K562 (cell line): ENCODE data around the gene PRKACG. TPM values are rescaled to one million over a fixed set of nuclear protein-coding genes. Genes with fewer than 3 reads are reported as not detected.

Experiments
- BRD9 ChIP-seq: fragments of 450-650 bp; IDR thresholded peaks from 2 replicates; pipeline ENCODE4 v1.6.1; 2018; ENCODE audit warnings: low read depth; ENCODE audit not compliant: partially characterized antibody
- C11orf30 ChIP-seq: fragments of 450-650 bp; IDR thresholded peaks from 2 replicates; pipeline ENCODE4 v1.6.1; 2016; ENCODE audit warnings: low read depth, mild to moderate bottlenecking
- CC2D1A ChIP-seq: fragments of 450-650 bp; IDR thresholded peaks from 2 replicates; pipeline ENCODE4 v1.6.1; 2017; ENCODE audit warnings: mild to moderate bottlenecking
- EP300 ChIP-seq: IDR thresholded peaks from 2 replicates; pipeline ENCODE4 v1.6.1; 2012; ENCODE audit warnings: low read length, improper control_type of control experiment
- FOXK2 ChIP-seq, 2 experiments: fragments of 450-650 bp; IDR thresholded peaks in 1 of 2; conservative IDR thresholded peaks in 1 of 2; 2 replicates each; pipeline ENCODE4 v1.6.1; 2016; ENCODE audit warnings: low read depth in 2 of 2, mild to moderate bottlenecking in 1 of 2
- MTA1 ChIP-seq: fragments of 450-650 bp; IDR thresholded peaks from 2 replicates; pipeline ENCODE4 v1.6.1; 2017; ENCODE audit warnings: borderline replicate concordance
- MYBL2 ChIP-seq, 2 experiments: fragments of 450-650 bp in 1 of 2; sonication (generic) in 1 of 2; formaldehyde crosslinking in 1 of 2; IDR thresholded peaks; 2 replicates each; pipeline versions ENCODE4 v1.6.1 to v1.8.1; 2017 to 2022; ENCODE audit warnings: borderline replicate concordance in 1 of 2, inconsistent platforms in 1 of 2, low read depth in 1 of 2, mild to moderate bottlenecking in 1 of 2, missing genetic modification reagents in 1 of 2, moderate library complexity in 1 of 2
- RFX5 ChIP-seq: IDR thresholded peaks from 2 replicates; pipeline ENCODE4 v1.6.1; 2011; ENCODE audit warnings: low read depth, mild to moderate bottlenecking, improper control_type of control experiment, low read length
- SIN3B ChIP-seq: fragments of 450-650 bp; IDR thresholded peaks from 2 replicates; pipeline ENCODE4 v1.6.1; 2017; ENCODE audit warnings: low read depth, mild to moderate bottlenecking, moderate library complexity
- SMARCA4 ChIP-seq: fragments of 450-650 bp; IDR thresholded peaks from 2 replicates; pipeline ENCODE4 v1.6.1; 2016
- SOX6 ChIP-seq: fragments of 450-650 bp; IDR thresholded peaks from 2 replicates; pipeline ENCODE4 v1.6.1; 2014; ENCODE audit warnings: mild to moderate bottlenecking
- VEZF1 ChIP-seq: fragments of 200-800 bp; sonication (Bioruptor generic); IDR thresholded peaks from 2 replicates; pipeline ENCODE4 v1.6.1; 2017; ENCODE audit warnings: missing genetic modification characterization, missing compliant biosample characterization
- ZNF512 ChIP-seq: IDR thresholded peaks from 2 replicates; pipeline ENCODE4 v1.6.1; 2016; ENCODE audit warnings: missing genetic modification characterization, missing compliant biosample characterization
- polyA plus RNA-seq, 8 experiments: library from polyadenylated mRNA; depleted of rRNA in 4 of 8; stranded (reverse) in 5 of 8; unstranded in 3 of 8; fragments of >200 nt; fragmentation: Nextera tagmentation in 2 of 8; fragmentation: Illumina TruSeq in 1 of 8; extraction: Ambion mirVana in 2 of 8; extraction: Trizol in 1 of 8; gene quantifications; 2 replicates each; pipeline versions ENCODE4 v1.2.1 to v1.2.3, GENCODE V29; 2011 to 2014; ENCODE audit warnings: inconsistent platforms in 1 of 8, missing spikeins in 1 of 8
- total RNA-seq, 7 experiments: library from RNA; depleted of rRNA in 6 of 7; stranded (reverse); fragments of >200 nt in 6 of 7; fragmentation: Illumina TruSeq in 2 of 7; extraction: Trizol in 2 of 7; gene quantifications; 2 replicates each; pipeline versions ENCODE4 v1.2.1 to v1.2.3, GENCODE V29; 2011 to 2021; ENCODE audit warnings: low replicate concordance in 1 of 7
- TF ChIP-seq, protein P1 (sequence below): fragments of 450-650 bp; formaldehyde crosslinking; IDR thresholded peaks from 2 replicates; pipeline ENCODE4 v1.4.0; 2020; ENCODE audit warnings: mild to moderate bottlenecking, moderate library complexity
- TF ChIP-seq, protein P2 (sequence below), 2 experiments: IDR thresholded peaks in 1 of 2; conservative IDR thresholded peaks in 1 of 2; 2 replicates each; pipeline ENCODE4 v1.6.1; 2016; ENCODE audit warnings: low read depth in 2 of 2, mild to moderate bottlenecking in 1 of 2, missing compliant biosample characterization in 1 of 2, missing genetic modification characterization in 1 of 2, moderate library complexity in 1 of 2

PRKACG gene
- total and polyA plus RNA-seq, 9 of the 15 experiments (the other 6 are each of a cell fraction or from before 2014, with no cell fraction given) = not detected

DNA sequence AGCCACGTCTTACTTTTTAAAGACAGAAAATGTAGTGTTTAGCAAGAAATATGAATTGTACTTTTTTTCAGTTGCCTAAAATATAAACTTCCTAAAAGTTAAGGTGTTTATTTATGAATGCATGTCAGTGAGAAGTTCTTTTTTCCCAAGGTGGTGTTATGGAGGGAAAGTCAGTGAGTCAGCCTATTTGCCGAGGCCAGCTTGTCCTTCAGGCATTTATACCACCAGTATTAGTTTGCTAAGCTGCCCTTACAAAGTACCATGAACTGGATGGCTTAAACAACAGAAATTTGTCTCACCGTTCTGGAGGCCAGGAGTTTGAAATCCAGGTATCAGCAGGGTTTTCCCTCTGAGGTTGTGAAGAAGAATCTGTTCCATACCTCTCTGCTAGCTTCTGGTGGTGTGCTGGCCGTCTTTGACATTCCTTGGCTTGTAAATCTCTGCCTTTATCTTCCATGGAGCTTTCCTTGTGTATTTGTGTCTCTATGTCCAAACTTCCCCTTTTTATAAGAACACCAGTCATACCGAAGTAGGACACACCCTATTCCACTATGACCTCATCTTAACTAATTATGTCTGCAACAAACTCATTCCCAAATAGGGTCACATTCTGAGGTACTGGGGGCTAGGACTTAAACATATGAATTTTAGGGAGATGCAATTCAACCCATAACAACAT is 38.4 kb downstream of the PRKACG start (continued):
- TF ChIP-seq MYBL2 (IDR thresholded peaks at IDR 0.05; ENCODE audit: low read depth) (no peak), MYBL2 (CRISPR knock-in tag; IDR thresholded peaks at IDR 0.05; ENCODE audit: borderline replicate concordance) (no peak), SIN3B (no peak), C11orf30 (no peak), BRD9 (no peak), ZNF512 (tag) (no peak), SMARCA4 (peak; percentile 39; the same call in 1 of the 2 replicates), CC2D1A (no peak), FOXK2 (conservative IDR thresholded peaks at IDR 0.05 in 1 of 2, IDR thresholded peaks at IDR 0.05 in 1 of 2; ENCODE audit: low read depth in 2 of 2) (0 out of 4 replicates have a peak, but pooled peaks of 1 of the 2 experiments have one; percentile 34), VEZF1 (CRISPR knock-in tag) (no peak), EP300 (peak; percentile 22; the same call in 1 of the 2 replicates), MTA1 (peak; percentile 38; the same call in 1 of the 2 replicates), RFX5 (no peak), SOX6 (peak; percentile 48; the same call in 1 of the 2 replicates)
- TF ChIP-seq, protein P1, sequence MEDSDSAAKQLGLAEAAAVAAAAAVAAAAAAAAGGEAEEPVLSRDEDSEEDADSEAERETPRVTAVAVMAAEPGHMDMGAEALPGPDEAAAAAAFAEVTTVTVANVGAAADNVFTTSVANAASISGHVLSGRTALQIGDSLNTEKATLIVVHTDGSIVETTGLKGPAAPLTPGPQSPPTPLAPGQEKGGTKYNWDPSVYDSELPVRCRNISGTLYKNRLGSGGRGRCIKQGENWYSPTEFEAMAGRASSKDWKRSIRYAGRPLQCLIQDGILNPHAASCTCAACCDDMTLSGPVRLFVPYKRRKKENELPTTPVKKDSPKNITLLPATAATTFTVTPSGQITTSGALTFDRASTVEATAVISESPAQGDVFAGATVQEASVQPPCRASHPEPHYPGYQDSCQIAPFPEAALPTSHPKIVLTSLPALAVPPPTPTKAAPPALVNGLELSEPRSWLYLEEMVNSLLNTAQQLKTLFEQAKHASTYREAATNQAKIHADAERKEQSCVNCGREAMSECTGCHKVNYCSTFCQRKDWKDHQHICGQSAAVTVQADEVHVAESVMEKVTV (CRISPR knock-in tag) = no peak
- TF ChIP-seq, protein P2, sequence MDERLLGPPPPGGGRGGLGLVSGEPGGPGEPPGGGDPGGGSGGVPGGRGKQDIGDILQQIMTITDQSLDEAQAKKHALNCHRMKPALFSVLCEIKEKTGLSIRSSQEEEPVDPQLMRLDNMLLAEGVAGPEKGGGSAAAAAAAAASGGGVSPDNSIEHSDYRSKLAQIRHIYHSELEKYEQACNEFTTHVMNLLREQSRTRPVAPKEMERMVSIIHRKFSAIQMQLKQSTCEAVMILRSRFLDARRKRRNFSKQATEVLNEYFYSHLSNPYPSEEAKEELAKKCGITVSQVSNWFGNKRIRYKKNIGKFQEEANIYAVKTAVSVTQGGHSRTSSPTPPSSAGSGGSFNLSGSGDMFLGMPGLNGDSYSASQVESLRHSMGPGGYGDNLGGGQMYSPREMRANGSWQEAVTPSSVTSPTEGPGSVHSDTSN (CRISPR knock-in tag; IDR thresholded peaks at IDR 0.05; ENCODE audit: low read depth) = no peak
- TF ChIP-seq, protein P2 (tag; conservative IDR thresholded peaks at IDR 0.05; ENCODE audit: low read depth) = peak; percentile 21; the same call in 1 of the 2 replicates
